ENCODE data around the gene TBC1D5.
"Not testable (repeated sequence)": the region's sequence is repeated elsewhere in the genome, so short reads cannot be mapped to it uniquely, and the experiment has no call there.

TBC1D5 gene

GRCh38 chr3:17354341-17354740 is 388.1 kb downstream of the TBC1D5 start:
- H3K27me3 ChIP-seq (ENCODE audit: control insufficient read depth in 1 of 2, insufficient read depth in 1 of 2, low read length in 2 of 2): no peaks in the 10 kb centered on the region
- 88% methylated on average over 2 of the region's 3 CpGs for WGBS

GRCh38 chr3:17352620-17353019 is 389.8 kb downstream of the TBC1D5 start:
- 80% methylated on average over 2 of the region's 3 CpGs for WGBS
- Histone ChIP-seq H3K4me2 (ENCODE audit: low read length, poor library complexity, severe bottlenecking) (no peak overlapping the region), H3K18ac (ENCODE audit: low read depth in 1 of 2, low read length in 2 of 2) (no peak overlapping the region), H3K9me3 (ENCODE audit: control insufficient read depth, low read length) (no peaks in the 10 kb centered on the region), H2BK15ac (ENCODE audit: low read depth, poor library complexity, severe bottlenecking) (no peak overlapping the region), H3K79me1 (replicated peaks; ENCODE audit: low read length, poor library complexity, severe bottlenecking) (no peaks in the 10 kb centered on the region), H3K14ac (ENCODE audit: low read length in 2 of 2) (no peak overlapping the region), H2AFZ (ENCODE audit: low read depth, low read length) (no peak overlapping the region), H2BK12ac (ENCODE audit: low read length in 2 of 2) (no peak overlapping the region), H3K27me3 (ENCODE audit: control insufficient read depth in 1 of 2, insufficient read depth in 1 of 2, low read length in 2 of 2) (no peaks in the 10 kb centered on the region), H3K27ac (ENCODE audit: low read length, poor library complexity, severe bottlenecking) (no peak overlapping the region), H4K8ac (ENCODE audit: low read length) (no peak overlapping the region), H2BK5ac (ENCODE audit: low read depth, low read length, poor library complexity, severe bottlenecking) (no peak overlapping the region), H3K4me3 (ENCODE audit: insufficient read depth in 1 of 2, low read depth in 1 of 2, low read length in 2 of 2) (no peak overlapping the region), H3K9ac (ENCODE audit: low read length) (no peak overlapping the region), H3K4me1 (ENCODE audit: control insufficient read depth, insufficient read depth, low read depth, low read length) (no peaks in the 10 kb centered on the region), H3K4ac (ENCODE audit: low read depth in 1 of 2, low read length in 2 of 2) (no peak overlapping the region), H4K91ac (ENCODE audit: low read length) (no peak overlapping the region), H3K23ac (ENCODE audit: low read length in 2 of 2) (no peak overlapping the region), H2BK120ac (ENCODE audit: low read depth, low read length) (no peak overlapping the region), H2AK5ac (ENCODE audit: low read length, severe bottlenecking) (no peak overlapping the region), H3K36me3 (ENCODE audit: control insufficient read depth in 1 of 2, insufficient read depth in 2 of 2, low read depth in 1 of 2, low read length in 2 of 2) (no peaks in the 10 kb centered on the region)
- DNase-seq: no peak

More at GRCh38 chr3:17354341-17354740, 388.1 kb downstream of the TBC1D5 start:
- no peak overlapping the region for H3K23ac ChIP-seq (ENCODE audit: low read length in 2 of 2)
- no peaks in the 10 kb centered on the region for H3K79me1 ChIP-seq (replicated peaks; ENCODE audit: low read length, poor library complexity, severe bottlenecking)
- H2BK12ac ChIP-seq (ENCODE audit: low read length in 2 of 2): no peak overlapping the region
- no peak overlapping the region for H2BK120ac ChIP-seq (ENCODE audit: low read depth, low read length)
- no peak overlapping the region for H4K8ac ChIP-seq (ENCODE audit: low read length)
- no peak overlapping the region for H3K27ac ChIP-seq (ENCODE audit: low read length, poor library complexity, severe bottlenecking)
- no peak overlapping the region for H2BK15ac ChIP-seq (ENCODE audit: low read depth, poor library complexity, severe bottlenecking)
- H3K4me1 ChIP-seq (ENCODE audit: control insufficient read depth, insufficient read depth, low read depth, low read length): no peaks in the 10 kb centered on the region
- no peak overlapping the region for H3K4ac ChIP-seq (ENCODE audit: low read depth in 1 of 2, low read length in 2 of 2)
- no peaks in the 10 kb centered on the region for H3K36me3 ChIP-seq (ENCODE audit: control insufficient read depth in 1 of 2, insufficient read depth in 2 of 2, low read depth in 1 of 2, low read length in 2 of 2)
- no peak overlapping the region for H4K91ac ChIP-seq (ENCODE audit: low read length)
- no peak overlapping the region for H3K4me3 ChIP-seq (ENCODE audit: insufficient read depth in 1 of 2, low read depth in 1 of 2, low read length in 2 of 2)
- H3K9me3 ChIP-seq (ENCODE audit: control insufficient read depth, low read length): no peaks in the 10 kb centered on the region
- DNase-seq: no peak
- no peak overlapping the region for H2AFZ ChIP-seq (ENCODE audit: low read depth, low read length)
- no peak overlapping the region for H3K14ac ChIP-seq (ENCODE audit: low read length in 2 of 2)
- no peak overlapping the region for H3K18ac ChIP-seq (ENCODE audit: low read depth in 1 of 2, low read length in 2 of 2)
- no peak overlapping the region for H2AK5ac ChIP-seq (ENCODE audit: low read length, severe bottlenecking)
- H3K4me2 ChIP-seq (ENCODE audit: low read length, poor library complexity, severe bottlenecking): no peak overlapping the region
- no peak overlapping the region for H3K9ac ChIP-seq (ENCODE audit: low read length)
- H2BK5ac ChIP-seq (ENCODE audit: low read depth, low read length, poor library complexity, severe bottlenecking): no peak overlapping the region

- H3K27ac ChIP-seq (ENCODE audit: low read length, poor library complexity, severe bottlenecking); H2BK12ac ChIP-seq (ENCODE audit: low read length in 2 of 2); H2AFZ ChIP-seq (ENCODE audit: low read depth, low read length); H3K14ac ChIP-seq (ENCODE audit: low read length in 2 of 2); H2BK120ac ChIP-seq (ENCODE audit: low read depth, low read length); H4K91ac ChIP-seq (ENCODE audit: low read length); H4K8ac ChIP-seq (ENCODE audit: low read length); H3K9ac ChIP-seq (ENCODE audit: low read length); DNase-seq; H3K4ac ChIP-seq (ENCODE audit: low read depth in 1 of 2, low read length in 2 of 2); H3K4me2 ChIP-seq (ENCODE audit: low read length, poor library complexity, severe bottlenecking); H2BK15ac ChIP-seq (ENCODE audit: low read depth, poor library complexity, severe bottlenecking); H3K23ac ChIP-seq (ENCODE audit: low read length in 2 of 2); H3K9me3 ChIP-seq (ENCODE audit: control insufficient read depth, low read length); H3K4me1 ChIP-seq (ENCODE audit: control insufficient read depth, insufficient read depth, low read depth, low read length); H3K36me3 ChIP-seq (ENCODE audit: control insufficient read depth in 1 of 2, insufficient read depth in 2 of 2, low read depth in 1 of 2, low read length in 2 of 2); H3K79me1 ChIP-seq (replicated peaks; ENCODE audit: low read length, poor library complexity, severe bottlenecking); H3K4me3 ChIP-seq (ENCODE audit: insufficient read depth in 1 of 2, low read depth in 1 of 2, low read length in 2 of 2); H2BK5ac ChIP-seq (ENCODE audit: low read depth, low read length, poor library complexity, severe bottlenecking); H3K27me3 ChIP-seq (ENCODE audit: control insufficient read depth in 1 of 2, insufficient read depth in 1 of 2, low read length in 2 of 2); H2AK5ac ChIP-seq (ENCODE audit: low read length, severe bottlenecking); H3K18ac ChIP-seq (ENCODE audit: low read depth in 1 of 2, low read length in 2 of 2): not testable (repeated sequence)
- WGBS: 86% methylated on average over 3 of the region's 4 CpGs
Measured at GRCh38 chr3:17351193-17351592, 391.2 kb downstream of the TBC1D5 start.

- Histone ChIP-seq H2BK120ac (ENCODE audit: low read depth, low read length) (no peak overlapping the region), H3K4me3 (ENCODE audit: insufficient read depth in 1 of 2, low read depth in 1 of 2, low read length in 2 of 2) (no peak overlapping the region), H3K14ac (ENCODE audit: low read length in 2 of 2) (no peak overlapping the region), H3K36me3 (ENCODE audit: control insufficient read depth in 1 of 2, insufficient read depth in 2 of 2, low read depth in 1 of 2, low read length in 2 of 2) (no peaks in the 10 kb centered on the region), H3K9me3 (ENCODE audit: control insufficient read depth, low read length) (no peaks in the 10 kb centered on the region), H3K4ac (ENCODE audit: low read depth in 1 of 2, low read length in 2 of 2) (no peak overlapping the region), H3K18ac (ENCODE audit: low read depth in 1 of 2, low read length in 2 of 2) (no peak overlapping the region), H4K91ac (ENCODE audit: low read length) (no peak overlapping the region), H3K23ac (ENCODE audit: low read length in 2 of 2) (no peak overlapping the region), H3K27me3 (ENCODE audit: control insufficient read depth in 1 of 2, insufficient read depth in 1 of 2, low read length in 2 of 2) (no peaks in the 10 kb centered on the region), H3K4me1 (ENCODE audit: control insufficient read depth, insufficient read depth, low read depth, low read length) (no peaks in the 10 kb centered on the region), H2AFZ (ENCODE audit: low read depth, low read length) (no peak overlapping the region), H3K9ac (ENCODE audit: low read length) (no peak overlapping the region), H2BK5ac (ENCODE audit: low read depth, low read length, poor library complexity, severe bottlenecking) (no peak overlapping the region), H2BK12ac (ENCODE audit: low read length in 2 of 2) (no peak overlapping the region), H2BK15ac (ENCODE audit: low read depth, poor library complexity, severe bottlenecking) (no peak overlapping the region), H3K4me2 (ENCODE audit: low read length, poor library complexity, severe bottlenecking) (no peak overlapping the region), H4K8ac (ENCODE audit: low read length) (no peak overlapping the region), H2AK5ac (ENCODE audit: low read length, severe bottlenecking) (no peak overlapping the region), H3K27ac (ENCODE audit: low read length, poor library complexity, severe bottlenecking) (no peak overlapping the region), H3K79me1 (replicated peaks; ENCODE audit: low read length, poor library complexity, severe bottlenecking) (no peaks in the 10 kb centered on the region)
- 100% methylated on average over 1 of the region's 1 CpG for WGBS
- no peak for DNase-seq
Measured at GRCh38 chr3:17349093-17349492, 393.3 kb downstream of the TBC1D5 start.

Data from mesenchymal stem cell (in vitro differentiated cells and primary cell).